HUES48 (cell line): ENCODE data around the gene DUSP16.
"Not testable (repeated sequence)": the region's sequence is repeated elsewhere in the genome, so short reads cannot be mapped to it uniquely, and the experiment has no call there.

ENCODE experiments used
- H3K27ac ChIP-seq: one replicate; pipeline ENCODE4 v1.7.0; 2013; ENCODE audit warnings: low read depth, low read length, inconsistent platforms
- H3K27me3 ChIP-seq: 2 replicates; pipeline ENCODE4 v1.6.1; 2013; ENCODE audit warnings: mild to moderate bottlenecking, low read length; ENCODE audit not compliant: control insufficient read depth, insufficient read depth
- H3K36me3 ChIP-seq: 2 replicates; pipeline ENCODE4 v1.6.1; 2013; ENCODE audit warnings: low read length; ENCODE audit not compliant: control insufficient read depth, insufficient read depth
- H3K4me1 ChIP-seq: 2 replicates; pipeline ENCODE4 v1.6.1; 2013; ENCODE audit warnings: mild to moderate bottlenecking, low read length; ENCODE audit not compliant: control insufficient read depth, insufficient read depth
- H3K4me3 ChIP-seq: 2 replicates; pipeline ENCODE4 v1.5.1; 2013; ENCODE audit warnings: mild to moderate bottlenecking, low read depth, low read length
- H3K9ac ChIP-seq: 2 replicates; pipeline ENCODE4 v1.6.1; 2013; ENCODE audit warnings: mild to moderate bottlenecking, low read depth, low read length, moderate library complexity
- H3K9me3 ChIP-seq: 2 replicates; pipeline ENCODE4 v1.6.1; 2013; ENCODE audit warnings: low read length; ENCODE audit not compliant: control insufficient read depth, insufficient read depth

Gene DUSP16

GRCh38 chr12:12480074-12480473, 82.6 kb downstream of the DUSP16 start:
- peaks cover 90% of the 10 kb centered on the region for H3K36me3 ChIP-seq

GRCh38 chr12:12477532-12477890, 85.2 kb downstream of the DUSP16 start:
- H3K9ac ChIP-seq, result no peak overlapping the region
- H3K27me3 ChIP-seq, result no peaks in the 10 kb centered on the region
- H3K4me3 ChIP-seq, result no peak overlapping the region
- no peaks in the 10 kb centered on the region for H3K4me1 ChIP-seq
- no peaks in the 10 kb centered on the region for H3K9me3 ChIP-seq
- H3K36me3 ChIP-seq, result peaks cover 71% of the 10 kb centered on the region
- no peak overlapping the region for H3K27ac ChIP-seq

More at GRCh38 chr12:12480074-12480473, 82.6 kb downstream of the DUSP16 start:
- Histone ChIP-seq H3K4me1 (no peaks in the 10 kb centered on the region), H3K27me3 (no peaks in the 10 kb centered on the region), H3K27ac (no peak overlapping the region), H3K9ac (no peak overlapping the region), H3K9me3 (no peaks in the 10 kb centered on the region), H3K4me3 (no peak overlapping the region)

GRCh38 chr12:12476857-12477531, 85.7 kb downstream of the DUSP16 start:
- no peaks in the 10 kb centered on the region for H3K4me1 ChIP-seq
- H3K9me3 ChIP-seq, result no peaks in the 10 kb centered on the region
- H3K27me3 ChIP-seq, result no peaks in the 10 kb centered on the region
- H3K27ac ChIP-seq, result no peak overlapping the region
- no peak overlapping the region for H3K4me3 ChIP-seq
- H3K9ac ChIP-seq, result no peak overlapping the region
- H3K36me3 ChIP-seq, result peaks cover 66% of the 10 kb centered on the region

- no peaks in the 10 kb centered on the region for H3K4me1 ChIP-seq
- H3K9me3 ChIP-seq, result no peaks in the 10 kb centered on the region
- H3K27me3 ChIP-seq, result no peaks in the 10 kb centered on the region
- H3K27ac ChIP-seq, result no peak overlapping the region
- peaks cover 50% of the 10 kb centered on the region for H3K36me3 ChIP-seq
- H3K9ac ChIP-seq, result no peak overlapping the region
- no peak overlapping the region for H3K4me3 ChIP-seq
These were observed 87.5 kb downstream of the DUSP16 start for GRCh38 chr12:12474931-12475795.

- Histone ChIP-seq H3K9me3 (no peaks in the 10 kb centered on the region), H3K4me1 (no peaks in the 10 kb centered on the region), H3K27ac (no peak overlapping the region), H3K9ac (no peak overlapping the region), H3K36me3 (peaks cover 43% of the 10 kb centered on the region), H3K27me3 (no peaks in the 10 kb centered on the region), H3K4me3 (no peak overlapping the region)
These were observed 88.2 kb downstream of the DUSP16 start for GRCh38 chr12:12474471-12474928.

GRCh38 chr12:12473223-12473622, 89.4 kb downstream of the DUSP16 start:
- Histone ChIP-seq H3K4me3 (no peak overlapping the region), H3K27ac (no peak overlapping the region), H3K36me3 (peaks cover 31% of the 10 kb centered on the region), H3K4me1 (no peaks in the 10 kb centered on the region), H3K9me3 (no peaks in the 10 kb centered on the region), H3K9ac (no peak overlapping the region), H3K27me3 (no peaks in the 10 kb centered on the region)

- H3K4me1 ChIP-seq, H3K27me3 ChIP-seq, H3K9me3 ChIP-seq, H3K9ac ChIP-seq, H3K27ac ChIP-seq, H3K4me3 ChIP-seq: not testable (repeated sequence)
- H3K36me3 ChIP-seq, result peaks cover 21% of the 10 kb centered on the region
These were observed 90.4 kb downstream of the DUSP16 start for GRCh38 chr12:12471982-12472961.

- Histone ChIP-seq H3K4me1 (no peaks in the 10 kb centered on the region), H3K27me3 (no peaks in the 10 kb centered on the region), H3K27ac (no peak overlapping the region), H3K9me3 (no peaks in the 10 kb centered on the region), H3K9ac (no peak overlapping the region), H3K4me3 (no peak overlapping the region), H3K36me3 (peaks cover 7% of the 10 kb centered on the region)
These were observed 91.8 kb downstream of the DUSP16 start for GRCh38 chr12:12470751-12471306.

GRCh38 chr12:12469386-12469785, 93.3 kb downstream of the DUSP16 start:
- Histone ChIP-seq H3K27me3 (no peaks in the 10 kb centered on the region), H3K4me3 (no peak overlapping the region), H3K27ac (no peak overlapping the region), H3K36me3 (no peaks in the 10 kb centered on the region), H3K9me3 (no peaks in the 10 kb centered on the region), H3K4me1 (no peaks in the 10 kb centered on the region), H3K9ac (no peak overlapping the region)

GRCh38 chr12:12468575-12468974, 94.1 kb downstream of the DUSP16 start:
- Histone ChIP-seq H3K27ac (no peak overlapping the region), H3K9ac (no peak overlapping the region), H3K4me3 (no peak overlapping the region), H3K4me1 (no peaks in the 10 kb centered on the region), H3K36me3 (no peaks in the 10 kb centered on the region), H3K9me3 (no peaks in the 10 kb centered on the region), H3K27me3 (no peaks in the 10 kb centered on the region)
